H9 (cell line): ENCODE data around the gene CTNNBL1. TPM values are rescaled to one million over a fixed set of nuclear protein-coding genes. Genes with fewer than 3 reads are reported as not detected.

Source experiments
- DNase-seq: peaks from one replicate; pipeline ENCODE4 v3.0.0-alpha.2; 2017
- H2AFZ ChIP-seq: one replicate; pipeline ENCODE4 v1.6.1; 2013; ENCODE audit warnings: mild to moderate bottlenecking, low read length, control low read depth, moderate library complexity
- H2AK5ac ChIP-seq: 2 replicates; pipeline ENCODE4 v1.6.1; 2013; ENCODE audit warnings: low read length, control low read depth, mixed read lengths; ENCODE audit not compliant: insufficient read length
- H2BK120ac ChIP-seq: one replicate; pipeline ENCODE4 v1.6.1; 2013; ENCODE audit warnings: low read depth, mild to moderate bottlenecking, low read length, control low read depth, inconsistent platforms; ENCODE audit not compliant: poor library complexity, severe bottlenecking
- H2BK12ac ChIP-seq: 2 replicates; pipeline ENCODE4 v1.6.1; 2013; ENCODE audit warnings: low read length, control low read depth, mixed read lengths, low read depth; ENCODE audit not compliant: insufficient read length
- H2BK15ac ChIP-seq: 2 replicates; pipeline ENCODE4 v1.6.1; 2013; ENCODE audit warnings: low read depth, low read length, control low read depth
- H2BK20ac ChIP-seq: one replicate; pipeline ENCODE4 v1.6.1; 2013; ENCODE audit warnings: low read depth, mild to moderate bottlenecking, low read length, control low read depth, inconsistent platforms; ENCODE audit not compliant: poor library complexity, severe bottlenecking
- H2BK5ac ChIP-seq: 2 replicates; pipeline ENCODE4 v1.6.1; 2013; ENCODE audit warnings: low read length, control low read depth, mixed read lengths; ENCODE audit not compliant: insufficient read length
- H3K14ac ChIP-seq: 2 replicates; pipeline ENCODE4 v1.6.1; 2013; ENCODE audit warnings: low read length, control low read depth; ENCODE audit not compliant: insufficient read depth
- H3K18ac ChIP-seq: 2 replicates; pipeline ENCODE4 v1.6.1; 2013; ENCODE audit warnings: low read depth, mild to moderate bottlenecking, mixed read lengths, low read length, control low read depth; ENCODE audit not compliant: insufficient read length
- H3K23ac ChIP-seq: 2 replicates; pipeline ENCODE4 v1.6.1; 2013; ENCODE audit warnings: low read length, control low read depth, mixed read lengths, low read depth; ENCODE audit not compliant: insufficient read length
- H3K23me2 ChIP-seq: 2 replicates; pipeline ENCODE4 v1.6.1; 2013; ENCODE audit warnings: low read depth, mild to moderate bottlenecking, mixed read lengths, low read length, control low read depth; ENCODE audit not compliant: insufficient read length, poor library complexity, severe bottlenecking
- H3K27ac ChIP-seq: 2 replicates; pipeline ENCODE4 v1.5.1; 2013; ENCODE audit warnings: low read length, control low read depth, mixed read lengths, low read depth; ENCODE audit not compliant: insufficient read length
- H3K27me3 ChIP-seq: 2 replicates; pipeline ENCODE4 v1.6.1; 2013; ENCODE audit warnings: low read length, control low read depth, inconsistent platforms; ENCODE audit not compliant: insufficient read depth
- H3K4ac ChIP-seq: 2 replicates; pipeline ENCODE4 v1.6.1; 2013; ENCODE audit warnings: low read depth, mild to moderate bottlenecking, control low read depth, inconsistent platforms, low read length, moderate library complexity
- H3K4me1 ChIP-seq: 2 replicates; pipeline ENCODE4 v1.6.1; 2013; ENCODE audit warnings: low read length, control low read depth, inconsistent platforms; ENCODE audit not compliant: insufficient read depth
- H3K4me2 ChIP-seq: 2 replicates; pipeline ENCODE4 v1.6.1; 2013; ENCODE audit warnings: low read length, control low read depth, mixed read lengths; ENCODE audit not compliant: insufficient read length, insufficient read depth
- H3K56ac ChIP-seq: 2 replicates; pipeline ENCODE4 v1.6.1; 2013; ENCODE audit warnings: low read depth, mild to moderate bottlenecking, mixed read lengths, low read length, control low read depth; ENCODE audit not compliant: insufficient read length
- H3K79me1 ChIP-seq: 2 replicates; pipeline ENCODE4 v1.6.1; 2013; ENCODE audit warnings: low read depth, mild to moderate bottlenecking, moderate library complexity, low read length, control low read depth, inconsistent platforms; ENCODE audit not compliant: insufficient read depth, poor library complexity, severe bottlenecking
- H3K79me2 ChIP-seq: 2 replicates; pipeline ENCODE4 v1.6.1; 2013; ENCODE audit warnings: low read length, control low read depth, inconsistent platforms; ENCODE audit not compliant: insufficient read depth
- H3K9ac ChIP-seq: 2 replicates; pipeline ENCODE4 v1.6.1; 2013; ENCODE audit warnings: low read length, control low read depth, mixed read lengths; ENCODE audit not compliant: insufficient read length; ENCODE audit errors: extremely low read depth
- H3K9me3 ChIP-seq: one replicate; pipeline ENCODE4 v1.6.1; 2013; ENCODE audit warnings: low read depth, low read length, inconsistent platforms; ENCODE audit not compliant: control insufficient read depth
- H3T11ph ChIP-seq: one replicate; pipeline ENCODE4 v1.6.1; 2013; ENCODE audit warnings: mild to moderate bottlenecking, low read length, control low read depth, inconsistent platforms
- H4K20me1 ChIP-seq: one replicate; pipeline ENCODE4 v1.6.1; 2013; ENCODE audit not compliant: control insufficient read depth, insufficient read length, insufficient read depth
- H4K5ac ChIP-seq: 2 replicates; pipeline ENCODE4 v1.6.1; 2013; ENCODE audit warnings: low read depth, mild to moderate bottlenecking, mixed read lengths, low read length, control low read depth; ENCODE audit not compliant: insufficient read length
- H4K8ac ChIP-seq: replicated peaks from 2 replicates; pipeline ENCODE4 v1.6.1; 2013; ENCODE audit warnings: low read length, control low read depth, mixed read lengths, low read depth; ENCODE audit not compliant: insufficient read length
- H4K91ac ChIP-seq: 2 replicates; pipeline ENCODE4 v1.6.1; 2013; ENCODE audit warnings: low read depth, mild to moderate bottlenecking, moderate library complexity, mixed read lengths, low read length, control low read depth; ENCODE audit not compliant: insufficient read length
- H3K27ac Mint-ChIP-seq, 3 experiments: 2 replicates in 2 of 3; 3 replicates in 1 of 3; pipeline ENCODE4 v1.8.0; 2020 to 2021; ENCODE audit warnings: mixed read lengths in 3 of 3, mild to moderate bottlenecking in 1 of 3, moderate library complexity in 1 of 3
- H3K27me3 Mint-ChIP-seq: 2 replicates; pipeline ENCODE4 v1.8.0; 2021; ENCODE audit warnings: low read depth, mild to moderate bottlenecking, moderate library complexity, mixed read lengths
- H3K36me3 Mint-ChIP-seq, 3 experiments: 2 replicates in 2 of 3; 3 replicates in 1 of 3; pipeline ENCODE4 v1.8.0; 2020 to 2021; ENCODE audit warnings: low read depth in 3 of 3, mixed read lengths in 3 of 3; ENCODE audit not compliant: insufficient read depth in 1 of 3
- H3K4me1 Mint-ChIP-seq, 2 experiments: 2 replicates each; pipeline ENCODE4 v1.8.0; 2020; ENCODE audit warnings: mixed read lengths in 2 of 2
- H3K4me3 Mint-ChIP-seq, 2 experiments: 2 replicates in 1 of 2; 3 replicates in 1 of 2; pipeline ENCODE4 v1.8.0; 2020 to 2021; ENCODE audit warnings: mild to moderate bottlenecking in 2 of 2, mixed read lengths in 2 of 2, moderate library complexity in 1 of 2
- H3K9me3 Mint-ChIP-seq, 2 experiments: 2 replicates in 1 of 2; 3 replicates in 1 of 2; pipeline ENCODE4 v1.8.0; 2020; ENCODE audit warnings: mild to moderate bottlenecking in 2 of 2, mixed read lengths in 2 of 2, moderate library complexity in 1 of 2
- WGBS: extraction: QIAGEN DNeasy Blood & Tissue Kit; methylation state at CpG from one replicate; pipeline ENCODE4 v1.1.7; 2013; ENCODE audit warnings: missing lambda C conversion rate, low lambda C conversion rate, mixed read lengths; ENCODE audit not compliant: insufficient read length; ENCODE audit errors: extremely low coverage; 5-methylcytosine and 5-hydroxymethylcytosine counted together
- total RNA-seq: library from RNA; stranded (reverse); gene quantifications from 2 replicates; pipeline ENCODE4 v1.2.1, GENCODE V29; 2021
- TF ChIP-seq, protein P1 (sequence below): fragments of 200-600 bp; sonication (generic); conservative IDR thresholded peaks from 3 replicates; pipeline ENCODE4 v1.8.0; 2021; ENCODE audit warnings: antibody characterized with exemption, mild to moderate bottlenecking

Gene CTNNBL1
- total RNA-seq, 1 experiment from 2014 or later, result 67.2 TPM

GRCh38 chr20:37741570-37741969, 47.7 kb downstream of the CTNNBL1 start:
- Histone ChIP-seq H3K4me2 (no peak overlapping the region), H3K14ac (no peak overlapping the region), H2BK120ac (no peak overlapping the region), H2BK20ac (no peak overlapping the region), H3K18ac (no peak overlapping the region), H3T11ph (no peak overlapping the region), H2AK5ac (no peak overlapping the region), H3K4ac (no peak overlapping the region), H3K27me3 (no peaks in the 10 kb centered on the region), H3K79me1 (no peaks in the 10 kb centered on the region), H3K9me3 (no peaks in the 10 kb centered on the region), H2AFZ (no peak overlapping the region), H3K27ac (no peak overlapping the region), H3K4me1 (no peaks in the 10 kb centered on the region; the same call in 1 of the 2 replicates), H4K91ac (no peak overlapping the region), H3K23ac (no peak overlapping the region), H4K8ac (no peak overlapping the region), H3K9ac (no peak overlapping the region), H4K20me1 (no peaks in the 10 kb centered on the region), H3K79me2 (no peaks in the 10 kb centered on the region), H3K23me2 (no peaks in the 10 kb centered on the region), H3K56ac (no peak overlapping the region), H2BK12ac (no peak overlapping the region), H4K5ac (no peak overlapping the region), H2BK15ac (no peak overlapping the region), H2BK5ac (no peak overlapping the region)
- Mint-ChIP-seq H3K9me3 (no peaks in the 10 kb centered on the region), H3K4me1 (peaks cover 17% of the 10 kb centered on the region in 2 experiments), H3K27ac (no peak overlapping the region), H3K36me3 (peaks cover 5 to 24% (median 19%) of the 10 kb centered on the region in 3 experiments; a peak in 6 of 7 replicates), H3K27me3 (no peaks in the 10 kb centered on the region), H3K4me3 (no peak overlapping the region)
- TF ChIP-seq, protein P1, sequence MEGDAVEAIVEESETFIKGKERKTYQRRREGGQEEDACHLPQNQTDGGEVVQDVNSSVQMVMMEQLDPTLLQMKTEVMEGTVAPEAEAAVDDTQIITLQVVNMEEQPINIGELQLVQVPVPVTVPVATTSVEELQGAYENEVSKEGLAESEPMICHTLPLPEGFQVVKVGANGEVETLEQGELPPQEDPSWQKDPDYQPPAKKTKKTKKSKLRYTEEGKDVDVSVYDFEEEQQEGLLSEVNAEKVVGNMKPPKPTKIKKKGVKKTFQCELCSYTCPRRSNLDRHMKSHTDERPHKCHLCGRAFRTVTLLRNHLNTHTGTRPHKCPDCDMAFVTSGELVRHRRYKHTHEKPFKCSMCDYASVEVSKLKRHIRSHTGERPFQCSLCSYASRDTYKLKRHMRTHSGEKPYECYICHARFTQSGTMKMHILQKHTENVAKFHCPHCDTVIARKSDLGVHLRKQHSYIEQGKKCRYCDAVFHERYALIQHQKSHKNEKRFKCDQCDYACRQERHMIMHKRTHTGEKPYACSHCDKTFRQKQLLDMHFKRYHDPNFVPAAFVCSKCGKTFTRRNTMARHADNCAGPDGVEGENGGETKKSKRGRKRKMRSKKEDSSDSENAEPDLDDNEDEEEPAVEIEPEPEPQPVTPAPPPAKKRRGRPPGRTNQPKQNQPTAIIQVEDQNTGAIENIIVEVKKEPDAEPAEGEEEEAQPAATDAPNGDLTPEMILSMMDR, result no peak
- DNase-seq, result no peak
- WGBS, result no CpG with 5 or more reads among the region's 1 CpG
